Measurements from ENCODE around the gene MYO3B.
"Not testable (repeated sequence)": the region's sequence is repeated elsewhere in the genome, so short reads cannot be mapped to it uniquely, and the experiment has no call there.

MYO3B gene

GRCh38 chr2:170455617-170456426, 277.9 kb downstream of the MYO3B start:
- in situ Hi-C loops (cut with MboI; ENCODE audit: low sequenced_read_pairs) = no loop called here

GRCh38 chr2:170456914-170457313, 279.0 kb downstream of the MYO3B start:
- in situ Hi-C loops (cut with MboI; ENCODE audit: low sequenced_read_pairs) = no loop called here

GRCh38 chr2:170457742-170458141, 279.8 kb downstream of the MYO3B start:
- in situ Hi-C loops (cut with MboI; ENCODE audit: low sequenced_read_pairs) = no loop called here

GRCh38 chr2:170461889-170462288, 283.9 kb downstream of the MYO3B start:
- in situ Hi-C loops (cut with MboI; ENCODE audit: low sequenced_read_pairs) = no loop called here

GRCh38 chr2:170462433-170463205, 284.7 kb downstream of the MYO3B start:
- in situ Hi-C loops (cut with MboI; ENCODE audit: low sequenced_read_pairs) = no loop called here

GRCh38 chr2:170463206-170463537, 285.2 kb downstream of the MYO3B start:
- in situ Hi-C loops (cut with MboI; ENCODE audit: low sequenced_read_pairs) = no loop called here

- in situ Hi-C loops (cut with MboI; ENCODE audit: low sequenced_read_pairs) = no loop called here
Measured at GRCh38 chr2:170464268-170464667, 286.3 kb downstream of the MYO3B start.

- in situ Hi-C loops (cut with MboI; ENCODE audit: low sequenced_read_pairs) = no loop called here
Measured at GRCh38 chr2:170465241-170465640, 287.3 kb downstream of the MYO3B start.

GRCh38 chr2:170466632-170467031, 288.7 kb downstream of the MYO3B start:
- in situ Hi-C loops (cut with MboI; ENCODE audit: low sequenced_read_pairs) = no loop called here

- in situ Hi-C loops (cut with MboI; ENCODE audit: low sequenced_read_pairs) = no loop called here
Measured at GRCh38 chr2:170467568-170468422, 289.8 kb downstream of the MYO3B start.

GRCh38 chr2:170468557-170468956, 290.6 kb downstream of the MYO3B start:
- in situ Hi-C loops (cut with MboI; ENCODE audit: low sequenced_read_pairs) = no loop called here

GRCh38 chr2:170472498-170472897, 294.6 kb downstream of the MYO3B start:
- in situ Hi-C loops (cut with MboI; ENCODE audit: low sequenced_read_pairs) = not testable (repeated sequence)

GRCh38 chr2:170475878-170476277, 297.9 kb downstream of the MYO3B start:
- in situ Hi-C loops (cut with MboI; ENCODE audit: low sequenced_read_pairs) = no loop called here

- in situ Hi-C loops (cut with MboI; ENCODE audit: low sequenced_read_pairs) = no loop called here
Measured at GRCh38 chr2:170477630-170478029, 299.7 kb downstream of the MYO3B start.

GRCh38 chr2:170481201-170481600, 303.3 kb downstream of the MYO3B start:
- in situ Hi-C loops (cut with MboI; ENCODE audit: low sequenced_read_pairs) = no loop called here

GRCh38 chr2:170484552-170484951, 306.6 kb downstream of the MYO3B start:
- in situ Hi-C loops (cut with MboI; ENCODE audit: low sequenced_read_pairs) = no loop called here

- in situ Hi-C loops (cut with MboI; ENCODE audit: low sequenced_read_pairs) = no loop called here
Measured at GRCh38 chr2:170485254-170486026, 307.5 kb downstream of the MYO3B start.

- in situ Hi-C loops (cut with MboI; ENCODE audit: low sequenced_read_pairs) = no loop called here
Measured at GRCh38 chr2:170486730-170487129, 308.8 kb downstream of the MYO3B start.

- in situ Hi-C loops (cut with MboI; ENCODE audit: low sequenced_read_pairs) = no loop called here
Measured at GRCh38 chr2:170488807-170489206, 310.9 kb downstream of the MYO3B start.

GRCh38 chr2:170492010-170492409, 314.1 kb downstream of the MYO3B start:
- in situ Hi-C loops (cut with MboI; ENCODE audit: low sequenced_read_pairs) = no loop called here

Measured in HL-60/S4 (cell line).